HepG2 (cell line): Measurements from ENCODE around the gene SFXN5. TPM values are rescaled to one million over a fixed set of nuclear protein-coding genes. Genes with fewer than 3 reads are reported as not detected.
A peak's percentile ranks its signal among the peaks of the same experiment; 100 is the strongest.

Experiments
- ARHGAP35 ChIP-seq: sonication (generic); formaldehyde crosslinking; IDR thresholded peaks from 2 replicates; pipeline ENCODE4 v1.9.0; 2022; ENCODE audit warnings: mild to moderate bottlenecking, inconsistent platforms, moderate library complexity, missing genetic modification reagents, borderline replicate concordance
- ATF5 ChIP-seq: sonication (generic); formaldehyde crosslinking; IDR thresholded peaks from 2 replicates; pipeline ENCODE4 v1.4.0; 2020; ENCODE audit warnings: mild to moderate bottlenecking, low read depth, missing genetic modification reagents
- CENPX ChIP-seq: sonication (generic); formaldehyde crosslinking; IDR thresholded peaks from 2 replicates; pipeline ENCODE4 v1.9.0; 2021; ENCODE audit warnings: mild to moderate bottlenecking, missing genetic modification reagents, moderate library complexity
- E2F1 ChIP-seq: sonication (generic); formaldehyde crosslinking; IDR thresholded peaks from 2 replicates; pipeline ENCODE4 v1.5.0; 2020; ENCODE audit warnings: missing genetic modification reagents
- HMG20B ChIP-seq: conservative IDR thresholded peaks from 2 replicates; pipeline ENCODE4 v1.6.1; 2016; ENCODE audit warnings: missing genetic modification reagents, missing compliant biosample characterization
- HNRNPL ChIP-seq: fragments of 200-400 bp; formaldehyde crosslinking; IDR thresholded peaks from 2 replicates; pipeline ENCODE4 v1.6.1; 2017; ENCODE audit warnings: mild to moderate bottlenecking, low read depth, low read length
- KMT2A ChIP-seq: sonication (generic); formaldehyde crosslinking; IDR thresholded peaks from 2 replicates; pipeline ENCODE4 v1.4.0; 2020; ENCODE audit warnings: missing genetic modification reagents
- POLR2A ChIP-seq, 2 experiments: IDR thresholded peaks; 2 replicates each; pipeline ENCODE4 v1.6.1; 2011; ENCODE audit warnings: low read depth in 2 of 2, low read length in 2 of 2, mild to moderate bottlenecking in 1 of 2, moderate library complexity in 1 of 2; ENCODE audit not compliant: insufficient read depth in 1 of 2
- SALL2 ChIP-seq: sonication (generic); formaldehyde crosslinking; IDR thresholded peaks from 2 replicates; pipeline ENCODE4 v1.8.1; 2023; ENCODE audit warnings: mild to moderate bottlenecking, missing genetic modification reagents, inconsistent platforms
- SP4 ChIP-seq: sonication (generic); formaldehyde crosslinking; IDR thresholded peaks from 2 replicates; pipeline ENCODE4 v1.8.1; 2023; ENCODE audit warnings: mild to moderate bottlenecking, missing genetic modification reagents
- ZBTB40 ChIP-seq, 2 experiments: fragments of 450-650 bp in 1 of 2; sonication (generic) in 1 of 2; formaldehyde crosslinking in 1 of 2; IDR thresholded peaks; 2 replicates each; pipeline versions ENCODE4 v1.6.1 to v1.8.0; 2016 to 2022; ENCODE audit warnings: antibody characterized with exemption in 1 of 2, mild to moderate bottlenecking in 1 of 2, missing genetic modification reagents in 1 of 2
- ZFP1 ChIP-seq: IDR thresholded peaks from 2 replicates; pipeline ENCODE4 v1.6.1; 2016
- ZKSCAN5 ChIP-seq: sonication (generic); formaldehyde crosslinking; IDR thresholded peaks from 2 replicates; pipeline ENCODE4 v1.5.1; 2020; ENCODE audit warnings: mild to moderate bottlenecking, missing genetic modification reagents
- ZNF20 ChIP-seq: sonication (generic); formaldehyde crosslinking; IDR thresholded peaks from 2 replicates; pipeline ENCODE4 v1.4.0; 2020; ENCODE audit warnings: mild to moderate bottlenecking, moderate library complexity, missing genetic modification reagents
- polyA plus RNA-seq, 8 experiments: library from polyadenylated mRNA; depleted of rRNA in 3 of 8; stranded (reverse) in 7 of 8; unstranded in 1 of 8; fragments of >200 nt; fragmentation: Illumina TruSeq in 4 of 8; extraction: Trizol in 4 of 8; gene quantifications; 2 replicates each; pipeline versions ENCODE4 v1.2.1 to v1.2.3, GENCODE V29; 2011 to 2016; ENCODE audit warnings: low read depth in 4 of 8, missing spikeins in 1 of 8, mixed read lengths in 1 of 8; ENCODE audit not compliant: insufficient read depth in 1 of 8
- total RNA-seq, 5 experiments: library from RNA; depleted of rRNA; stranded (reverse); fragments of >200 nt; fragmentation: Illumina TruSeq; extraction: Trizol; gene quantifications; 2 replicates each; pipeline ENCODE4 v1.2.3, GENCODE V29; 2016; ENCODE audit warnings: low read depth in 1 of 5
- TF ChIP-seq, protein P1 (sequence below): IDR thresholded peaks from 2 replicates; pipeline ENCODE4 v1.6.1; 2016; ENCODE audit warnings: mild to moderate bottlenecking
- TF ChIP-seq, protein P2 (sequence below): sonication (generic); formaldehyde crosslinking; IDR thresholded peaks from 2 replicates; pipeline ENCODE4 v1.8.1; 2023; ENCODE audit warnings: missing genetic modification reagents, mild to moderate bottlenecking, borderline replicate concordance

Gene SFXN5
- total and polyA plus RNA-seq, 2 of the 13 experiments (the other 11 are each of a cell fraction or from before 2014, with no cell fraction given), result 34.9 to 37.4 TPM

DNA sequence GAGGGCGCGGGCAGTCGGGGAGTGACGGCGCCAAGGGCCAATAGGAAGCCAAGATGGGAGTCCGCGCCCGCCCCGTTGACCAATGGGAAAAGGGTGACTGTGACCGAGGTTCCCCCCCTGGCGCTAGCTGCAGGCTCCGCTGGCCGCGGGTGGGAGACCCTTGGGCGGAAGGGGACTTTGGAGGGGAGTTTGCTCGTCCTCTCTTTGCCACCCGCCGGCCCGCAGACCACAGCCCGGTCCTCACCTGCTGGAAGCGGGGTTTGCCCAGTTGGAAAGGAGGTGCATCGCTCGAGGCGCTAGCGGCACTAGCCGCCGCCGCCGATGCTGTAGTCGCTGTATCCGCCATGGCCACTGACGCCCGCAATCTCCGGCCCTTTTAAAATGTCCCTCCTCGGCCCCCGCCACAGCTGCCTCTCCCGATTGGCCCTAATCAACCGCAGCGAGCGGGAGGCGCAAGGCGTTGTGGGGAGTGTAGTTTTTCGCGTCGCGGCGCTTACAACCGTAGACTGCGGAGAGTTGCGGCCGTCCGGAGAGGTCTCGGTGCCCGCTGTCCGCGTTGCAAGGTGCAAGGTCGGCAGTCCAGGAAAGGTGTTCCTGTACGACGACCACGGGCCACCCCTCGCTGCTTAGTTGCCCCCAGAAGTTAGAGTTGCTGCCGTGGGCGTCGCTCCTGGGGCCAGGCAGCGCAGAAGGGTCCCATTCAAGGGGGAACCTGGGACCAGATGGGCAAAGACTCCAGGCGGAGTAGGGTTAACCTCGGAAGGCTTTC is at the start of gene SFXN5 (continued):
- TF ChIP-seq ZKSCAN5 (CRISPR knock-in tag) (no peak), POLR2A (IDR thresholded peaks at IDR 0.05; ENCODE audit: insufficient read depth in 1 of 2, low read depth in 2 of 2, low read length in 2 of 2) (peak; percentile 82 to 90), SP4 (CRISPR knock-in tag) (peak; percentile 44; the same call in 1 of the 2 replicates), SALL2 (CRISPR knock-in tag) (no peak), HNRNPL (peak; percentile 65; the same call in 1 of the 2 replicates), E2F1 (CRISPR knock-in tag) (peak; percentile 95), HMG20B (CRISPR knock-in tag) (0 out of 2 replicates have a peak, but pooled peaks have one; percentile 28), KMT2A (CRISPR knock-in tag) (0 out of 2 replicates have a peak, but pooled peaks have one; percentile 17), ZNF20 (CRISPR knock-in tag) (no peak), ZFP1 (no peak; the same call in 1 of the 2 replicates), ATF5 (CRISPR knock-in tag) (0 out of 2 replicates have a peak, but pooled peaks have one; percentile 31), CENPX (CRISPR knock-in tag) (no peak), ARHGAP35 (CRISPR knock-in tag) (peak; percentile 28; the same call in 1 of the 2 replicates), ZBTB40 (IDR thresholded peaks at IDR 0.05) (no peak), ZBTB40 (CRISPR knock-in tag; IDR thresholded peaks at IDR 0.05) (peak; percentile 72)
- TF ChIP-seq, protein P1, sequence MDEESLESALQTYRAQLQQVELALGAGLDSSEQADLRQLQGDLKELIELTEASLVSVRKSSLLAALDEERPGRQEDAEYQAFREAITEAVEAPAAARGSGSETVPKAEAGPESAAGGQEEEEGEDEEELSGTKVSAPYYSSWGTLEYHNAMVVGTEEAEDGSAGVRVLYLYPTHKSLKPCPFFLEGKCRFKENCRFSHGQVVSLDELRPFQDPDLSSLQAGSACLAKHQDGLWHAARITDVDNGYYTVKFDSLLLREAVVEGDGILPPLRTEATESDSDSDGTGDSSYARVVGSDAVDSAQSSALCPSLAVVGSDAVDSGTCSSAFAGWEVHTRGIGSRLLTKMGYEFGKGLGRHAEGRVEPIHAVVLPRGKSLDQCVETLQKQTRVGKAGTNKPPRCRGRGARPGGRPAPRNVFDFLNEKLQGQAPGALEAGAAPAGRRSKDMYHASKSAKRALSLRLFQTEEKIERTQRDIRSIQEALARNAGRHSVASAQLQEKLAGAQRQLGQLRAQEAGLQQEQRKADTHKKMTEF (CRISPR knock-in tag), result peak; percentile 94
- TF ChIP-seq, protein P2, sequence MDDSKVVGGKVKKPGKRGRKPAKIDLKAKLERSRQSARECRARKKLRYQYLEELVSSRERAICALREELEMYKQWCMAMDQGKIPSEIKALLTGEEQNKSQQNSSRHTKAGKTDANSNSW, result peak; percentile 88; the same call in 1 of the 2 replicates
